LoVo (cell line): ENCODE data around the gene NTF3.

ENCODE experiments used
- DNase-seq: peaks from one replicate; pipeline ENCODE4 v3.0.0-alpha.2; 2016; ENCODE audit warnings: low spot score

NTF3 gene

DNA sequence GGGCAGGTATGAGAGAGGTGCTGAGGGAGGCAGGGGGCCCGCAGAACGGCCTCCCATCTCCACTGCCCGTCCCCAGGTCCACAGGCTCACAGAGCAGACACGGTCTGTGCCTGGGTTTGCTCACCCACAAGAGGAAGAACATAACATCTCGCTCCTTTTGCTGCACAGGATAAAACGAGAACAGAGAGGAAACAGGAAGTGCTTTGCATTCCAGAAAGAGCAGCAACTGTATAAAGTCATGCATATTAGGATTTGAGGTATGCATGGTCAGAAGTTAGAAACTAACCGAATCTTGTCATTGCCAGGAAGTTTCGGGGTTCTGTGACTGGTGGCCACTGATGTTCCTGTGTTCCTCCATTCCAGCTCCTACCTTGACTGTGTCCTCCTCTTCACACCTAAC lies 25.0 kb downstream of the NTF3 start:
- no peak for DNase-seq

GRCh38 chr12:5458229-5459050 lies 26.5 kb downstream of the NTF3 start:
- DNase-seq = peak; percentile 20

GRCh38 chr12:5459051-5459782 lies 27.3 kb downstream of the NTF3 start:
- DNase-seq = no peak

DNA sequence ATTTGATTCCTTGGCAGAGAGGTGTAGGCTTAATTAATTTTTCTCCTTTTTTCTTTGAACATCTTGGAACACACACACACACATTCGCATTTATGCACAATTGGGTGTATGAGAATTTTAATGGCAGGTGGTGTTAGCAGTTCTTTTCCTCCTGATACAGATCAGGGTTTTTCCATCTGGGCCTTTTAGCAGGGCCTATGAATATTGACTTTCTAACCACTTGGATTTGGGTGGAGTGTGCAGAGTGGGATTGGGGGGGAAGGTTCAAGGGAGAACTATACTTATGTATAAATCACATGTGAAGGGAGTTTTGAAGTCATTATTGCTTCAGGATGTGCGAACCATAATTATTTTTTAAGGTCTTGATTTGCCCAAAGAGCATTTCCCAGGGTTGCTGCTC lies 28.9 kb downstream of the NTF3 start:
- no peak for DNase-seq

GRCh38 chr12:5461966-5462365 lies 30.1 kb downstream of the NTF3 start:
- DNase-seq = no peak

- no peak for DNase-seq
Measured at GRCh38 chr12:5464096-5464495, 32.2 kb downstream of the NTF3 start.

- no peak for DNase-seq
Measured at GRCh38 chr12:5465384-5465783, 33.5 kb downstream of the NTF3 start.

- DNase-seq = no peak
Measured at GRCh38 chr12:5466521-5466960, 34.6 kb downstream of the NTF3 start.

DNA sequence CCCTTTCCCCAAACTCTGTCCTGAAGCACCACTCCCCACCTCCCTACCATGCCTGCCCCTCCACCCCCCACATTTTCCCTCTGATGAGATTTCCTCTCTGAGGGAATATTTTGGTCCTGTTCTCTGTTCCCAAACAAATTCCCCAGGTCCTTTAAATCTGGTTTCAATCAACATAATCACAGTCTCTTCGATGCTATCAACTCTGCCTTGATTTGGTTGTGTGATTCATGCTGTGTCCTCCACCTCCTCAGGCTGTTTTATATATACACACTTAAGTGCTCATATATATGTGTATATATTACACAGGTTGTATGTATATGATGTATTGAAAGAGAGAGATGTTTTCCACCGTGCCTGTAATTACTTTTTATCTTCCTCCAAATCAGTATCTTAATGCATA lies 36.0 kb downstream of the NTF3 start:
- DNase-seq = no peak

GRCh38 chr12:5470221-5470620 lies 38.3 kb downstream of the NTF3 start:
- DNase-seq = no peak

DNA sequence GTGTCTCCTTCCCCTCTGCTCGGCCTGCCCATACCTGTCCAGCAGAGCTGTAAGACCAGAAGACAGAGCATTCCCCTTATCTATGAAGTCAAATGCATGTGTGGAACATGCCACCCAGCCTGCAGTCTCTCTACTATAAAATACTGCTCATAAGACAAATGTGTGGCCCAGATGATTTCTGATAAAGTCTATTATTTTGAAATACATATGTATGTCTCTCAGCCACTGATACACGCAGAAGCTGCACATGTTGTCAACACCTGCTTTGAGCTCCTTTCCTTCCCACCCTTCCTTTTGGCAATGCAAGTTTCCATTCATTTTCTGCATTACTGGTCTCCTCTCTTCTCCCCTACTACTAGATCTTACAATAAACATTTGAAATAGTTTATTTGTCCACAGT lies 38.8 kb downstream of the NTF3 start:
- DNase-seq = no peak

DNA sequence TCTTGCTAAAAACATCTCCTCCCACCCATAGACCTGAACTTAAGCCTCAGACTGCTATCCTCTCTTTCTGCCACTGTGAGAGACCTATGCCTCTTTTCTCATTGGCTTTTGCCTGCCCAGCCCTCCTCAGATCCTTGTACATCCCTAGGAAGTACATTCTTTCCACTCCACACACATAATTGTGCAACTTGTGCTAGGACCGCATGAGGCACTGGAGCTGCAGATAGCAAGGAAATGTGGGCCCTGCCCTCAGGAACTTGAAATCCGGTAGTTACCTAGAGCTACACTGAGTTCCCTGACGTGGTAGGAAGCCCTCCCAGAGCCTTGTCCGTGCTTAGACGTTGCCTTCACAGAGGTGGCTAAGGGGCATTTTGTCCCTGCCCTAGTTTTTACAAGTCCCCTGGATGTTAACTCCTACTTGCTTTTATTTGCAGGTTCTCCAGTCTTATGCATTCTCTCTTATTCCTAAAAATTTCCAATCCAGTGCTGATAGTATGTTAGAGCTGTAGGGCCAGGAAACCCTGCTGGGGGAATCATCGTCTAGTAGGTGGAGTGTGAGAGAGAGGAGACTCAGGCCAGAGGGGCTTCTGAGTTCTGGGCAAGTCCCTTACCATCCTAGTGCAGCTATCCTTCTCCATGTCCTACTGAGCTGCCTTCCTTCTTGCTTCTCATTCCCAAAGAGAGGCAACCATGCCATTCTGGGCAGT lies 41.3 kb downstream of the NTF3 start:
- DNase-seq = no peak

DNA sequence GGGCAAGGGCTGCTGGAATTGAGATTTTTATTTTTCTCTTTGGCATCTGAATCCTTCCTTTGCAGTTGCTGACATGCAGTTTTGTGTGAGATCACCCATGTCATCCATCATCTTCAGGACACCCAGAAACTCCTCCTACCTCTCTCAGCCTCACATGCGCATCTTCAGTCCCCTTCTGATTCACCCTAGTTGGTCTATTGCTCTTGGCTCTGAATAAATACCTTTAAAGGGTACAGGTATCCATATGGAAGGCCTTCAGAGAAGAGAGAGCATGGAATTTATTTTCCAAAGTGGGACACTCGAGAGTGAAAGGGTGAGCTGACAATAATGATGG lies 41.8 kb downstream of the NTF3 start:
- DNase-seq = no peak

- no peak for DNase-seq
Measured at GRCh38 chr12:5476356-5476755, 44.4 kb downstream of the NTF3 start.

DNA sequence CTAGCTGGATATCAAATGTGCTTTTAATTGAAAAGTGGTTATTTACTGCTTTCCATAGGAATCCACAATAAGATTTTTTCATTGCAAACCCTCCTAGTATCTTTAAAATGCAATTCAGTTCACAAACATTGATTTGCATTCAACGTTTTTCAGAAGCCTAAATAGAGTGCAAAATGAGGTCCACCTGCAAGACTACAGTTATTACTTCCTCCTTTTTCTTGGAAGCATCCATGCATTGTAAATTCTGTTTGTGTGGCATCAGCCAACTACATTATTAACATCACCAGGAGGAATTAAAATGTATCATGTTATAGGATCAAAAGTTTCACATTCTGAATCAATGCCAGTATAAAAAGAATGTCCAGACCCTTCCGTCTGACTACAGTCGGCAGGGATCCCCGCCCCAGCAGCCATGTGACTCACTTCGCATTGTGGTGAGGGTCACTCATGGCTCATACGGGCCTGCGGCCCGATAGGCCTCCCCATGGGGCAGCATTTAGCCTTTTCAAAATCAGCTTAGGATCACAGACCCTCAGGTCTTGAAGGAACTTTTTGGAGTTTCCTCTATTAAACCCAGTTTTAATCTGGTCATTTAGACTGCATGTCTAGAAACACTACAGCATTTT lies 46.3 kb downstream of the NTF3 start:
- DNase-seq = no peak

DNA sequence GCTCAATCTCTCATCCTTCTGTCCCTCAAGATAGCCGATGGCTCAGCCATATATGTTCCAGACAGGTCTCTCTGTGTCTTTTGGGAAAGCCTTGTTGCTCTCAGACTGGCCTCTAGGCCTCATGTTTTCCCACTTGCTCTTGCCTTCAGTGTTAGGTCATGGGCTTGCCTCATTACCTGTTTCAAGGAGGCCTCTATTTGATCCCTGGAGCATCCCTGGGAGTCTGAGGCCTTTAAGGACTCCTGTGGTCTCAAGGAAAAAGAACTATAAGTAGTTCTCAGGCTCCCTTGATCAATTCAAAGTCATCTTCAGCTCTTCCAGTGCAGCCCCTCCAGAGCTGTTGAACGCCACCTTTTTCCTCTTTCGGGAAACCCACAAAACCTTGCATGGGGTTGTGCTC lies 47.9 kb downstream of the NTF3 start:
- DNase-seq = no peak

DNA sequence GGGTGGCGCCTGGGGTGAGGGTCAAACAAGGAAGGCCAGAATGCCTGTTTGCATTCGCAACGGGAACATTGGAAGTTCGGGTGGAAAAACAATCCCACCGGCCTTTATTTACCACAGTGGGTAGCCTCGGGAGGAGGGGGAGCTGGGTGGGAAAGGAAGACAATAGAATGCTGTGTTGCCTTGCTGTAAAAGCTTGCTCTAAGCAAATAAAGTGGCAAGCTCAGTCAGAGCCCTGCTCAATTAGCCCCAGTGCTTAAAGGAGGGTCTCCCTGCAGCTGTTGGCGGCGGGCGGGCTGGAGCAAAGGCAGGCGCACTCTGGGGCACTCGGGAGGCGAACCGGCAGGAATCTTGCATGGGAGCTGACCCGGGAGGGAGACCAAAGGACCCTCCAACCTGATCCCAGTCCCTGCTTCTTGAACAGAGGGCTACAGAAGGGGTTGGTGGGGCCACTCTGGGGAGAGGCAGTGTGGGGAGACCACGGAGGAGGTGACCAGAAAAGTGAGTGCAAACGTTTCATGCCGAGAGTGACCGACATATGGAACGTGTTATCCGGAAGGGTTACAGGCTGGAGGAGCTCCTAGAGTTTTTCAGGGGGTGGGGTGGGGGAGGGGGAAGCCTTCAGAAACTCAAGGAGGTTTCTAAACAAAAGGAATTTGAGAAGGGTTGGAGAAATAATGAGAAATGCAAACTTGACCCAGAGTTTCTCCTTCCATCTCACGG lies 48.5 kb downstream of the NTF3 start:
- DNase-seq = no peak

DNA sequence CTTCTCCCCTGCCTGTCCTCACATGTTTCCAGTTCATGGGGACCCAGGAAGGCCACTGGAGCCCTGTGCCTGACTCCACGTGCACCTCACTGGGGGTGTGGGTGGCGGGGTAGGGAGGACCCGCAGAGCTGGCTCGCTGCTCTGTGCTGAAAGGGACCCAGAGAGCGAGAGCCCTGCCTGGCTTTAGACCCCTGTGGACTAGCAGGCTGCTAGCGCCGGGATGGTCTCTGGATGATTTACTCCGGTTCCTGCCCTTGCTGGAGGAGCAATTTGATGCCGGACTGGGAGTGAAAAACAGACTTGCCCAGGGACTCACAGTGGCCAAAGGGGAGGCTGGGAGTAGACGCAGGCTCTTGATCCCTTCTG lies 49.0 kb downstream of the NTF3 start:
- no peak for DNase-seq

GRCh38 chr12:5481645-5482044 lies 49.7 kb downstream of the NTF3 start:
- DNase-seq = no peak

DNA sequence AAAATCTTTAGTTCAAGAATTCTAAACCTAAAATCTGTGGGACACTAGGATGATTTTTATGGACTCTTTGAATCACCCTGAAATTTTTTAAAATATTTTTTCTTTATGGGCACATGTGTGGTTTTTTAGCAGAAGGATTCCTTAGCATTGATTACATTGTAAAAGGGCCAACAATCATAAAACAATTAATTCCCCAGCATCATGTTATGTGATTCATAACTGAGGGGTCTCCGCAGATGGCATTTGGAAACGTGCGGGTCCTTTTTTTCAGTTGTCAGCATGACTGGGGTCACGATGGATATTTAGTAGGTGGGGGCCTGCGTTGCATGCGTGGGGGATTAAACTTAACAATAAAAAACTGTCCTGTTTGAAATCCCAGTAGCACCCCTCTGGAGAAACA lies 52.5 kb downstream of the NTF3 start:
- DNase-seq = no peak

GRCh38 chr12:5485454-5485853 lies 53.5 kb downstream of the NTF3 start:
- DNase-seq = no peak

- no peak for DNase-seq
Measured at GRCh38 chr12:5487076-5487475, 55.2 kb downstream of the NTF3 start.
